C4-2B (cell line): ENCODE measurements around the gene ASZ1.

Experiments used
- CTCF ChIP-seq: fragments of 450-650 bp; conservative IDR thresholded peaks from 2 replicates; pipeline ENCODE4 v1.5.1; 2017; ENCODE audit warnings: mild to moderate bottlenecking
- ZFX ChIP-seq: fragments of 450-650 bp; IDR thresholded peaks from 2 replicates; pipeline ENCODE4 v1.6.1; 2017

- TF ChIP-seq CTCF = no peak; the same call in 1 of the 2 replicates
- TF ChIP-seq ZFX = no peak
Observed at GRCh38 chr7:117333168-117333567, 94.1 kb downstream of the ASZ1 start.
